Caco-2 (cell line): Measurements from ENCODE around the gene PLXNB2. TPM values are rescaled to one million over a fixed set of nuclear protein-coding genes. Genes with fewer than 3 reads are reported as not detected.

ENCODE experiments used
- BruUV-seq: library from RNA; stranded (reverse); fragments of 400-500 nt; replicated peaks from 2 replicates; lab custom pipeline; 2021; lab: Mats Ljungman, UMichigan
- CTCF ChIA-PET: fragments of 300-600 bp; sonication (Branson Sonifier 250); formaldehyde crosslinking; loops from one replicate; lab custom pipeline; 2022; ENCODE audit warnings: antibody characterized with exemption; lab: Charles Lee
- POLR2A ChIA-PET: fragments of 300-600 bp; sonication (Branson Sonifier 250); formaldehyde crosslinking; loops from one replicate; lab custom pipeline; 2022; ENCODE audit warnings: antibody characterized with exemption; lab: Charles Lee
- DNase-seq, 2 experiments: peaks; one replicate each; pipeline versions ENCODE4 v3.0.0 to v3.0.0-alpha.2; 2020 to 2022
- H3K27me3 ChIP-seq: replicated peaks from 2 replicates; pipeline ENCODE4 v1.6.0; 2011; ENCODE audit warnings: low read length; ENCODE audit not compliant: control insufficient read depth, insufficient read depth
- H3K36me3 ChIP-seq: 2 replicates; pipeline ENCODE4 v1.5.1; 2011; ENCODE audit warnings: low read length; ENCODE audit not compliant: control insufficient read depth, insufficient read depth
- H3K4me1 ChIP-seq: fragments of 250-450 bp; sonication (Bioruptor Pico); 2 replicates; pipeline ENCODE4 v1.5.1; 2020; ENCODE audit warnings: mild to moderate bottlenecking
- H3K4me3 ChIP-seq: 2 replicates; pipeline ENCODE4 v1.5.1; 2011; ENCODE audit warnings: low read depth, mild to moderate bottlenecking, control low read depth, low read length
- H3K9me3 ChIP-seq: fragments of 250-450 bp; sonication (Bioruptor Pico); 2 replicates; pipeline ENCODE4 v1.5.1; 2020; ENCODE audit warnings: mild to moderate bottlenecking, moderate library complexity
- H3K27ac Mint-ChIP-seq: one replicate; pipeline ENCODE4 v1.8.0; 2022; ENCODE audit warnings: mixed read lengths; ENCODE audit not compliant: unreplicated experiment
- H3K27me3 Mint-ChIP-seq: one replicate; pipeline ENCODE4 v1.8.0; 2022; ENCODE audit warnings: mixed read lengths; ENCODE audit not compliant: insufficient read depth, unreplicated experiment
- H3K36me3 Mint-ChIP-seq: one replicate; pipeline ENCODE4 v1.8.0; 2022; ENCODE audit warnings: mild to moderate bottlenecking, mixed read lengths; ENCODE audit not compliant: insufficient read depth, unreplicated experiment
- H3K4me1 Mint-ChIP-seq: one replicate; pipeline ENCODE4 v1.8.0; 2022; ENCODE audit warnings: low read depth, mixed read lengths; ENCODE audit not compliant: unreplicated experiment
- H3K4me3 Mint-ChIP-seq: one replicate; pipeline ENCODE4 v1.8.0; 2022; ENCODE audit warnings: mild to moderate bottlenecking, moderate library complexity, mixed read lengths; ENCODE audit not compliant: unreplicated experiment
- H3K9me3 Mint-ChIP-seq: one replicate; pipeline ENCODE4 v1.8.0; 2022; ENCODE audit warnings: mixed read lengths; ENCODE audit not compliant: unreplicated experiment
- CTCF ChIP-seq, 2 experiments: fragments of 200-600 bp in 1 of 2; IDR thresholded peaks; 1 replicate in 1 of 2; 2 replicates in 1 of 2; pipeline versions ENCODE4 v1.5.1 to v1.8.0; 2011 to 2022; ENCODE audit warnings: antibody characterized with exemption in 1 of 2, control low read depth in 1 of 2, inconsistent platforms in 1 of 2, low read depth in 1 of 2, low read length in 1 of 2, mild to moderate bottlenecking in 1 of 2, moderate library complexity in 1 of 2; ENCODE audit not compliant: insufficient read depth in 1 of 2, severe bottlenecking in 1 of 2, unreplicated experiment in 1 of 2
- intact Hi-C: fragments of 100-400 bp; cut with micrococcal nuclease; formaldehyde crosslinking; loops from one replicate; pipeline ENCODE4 v1.10.0; 2022; ENCODE audit not compliant: unreplicated experiment
- total RNA-seq: library from RNA; stranded (reverse); gene quantifications from 2 replicates; pipeline ENCODE4 v1.2.3, GENCODE V29; 2022

Gene PLXNB2
- total RNA-seq, 1 experiment from 2014 or later, result 260 TPM

DNA sequence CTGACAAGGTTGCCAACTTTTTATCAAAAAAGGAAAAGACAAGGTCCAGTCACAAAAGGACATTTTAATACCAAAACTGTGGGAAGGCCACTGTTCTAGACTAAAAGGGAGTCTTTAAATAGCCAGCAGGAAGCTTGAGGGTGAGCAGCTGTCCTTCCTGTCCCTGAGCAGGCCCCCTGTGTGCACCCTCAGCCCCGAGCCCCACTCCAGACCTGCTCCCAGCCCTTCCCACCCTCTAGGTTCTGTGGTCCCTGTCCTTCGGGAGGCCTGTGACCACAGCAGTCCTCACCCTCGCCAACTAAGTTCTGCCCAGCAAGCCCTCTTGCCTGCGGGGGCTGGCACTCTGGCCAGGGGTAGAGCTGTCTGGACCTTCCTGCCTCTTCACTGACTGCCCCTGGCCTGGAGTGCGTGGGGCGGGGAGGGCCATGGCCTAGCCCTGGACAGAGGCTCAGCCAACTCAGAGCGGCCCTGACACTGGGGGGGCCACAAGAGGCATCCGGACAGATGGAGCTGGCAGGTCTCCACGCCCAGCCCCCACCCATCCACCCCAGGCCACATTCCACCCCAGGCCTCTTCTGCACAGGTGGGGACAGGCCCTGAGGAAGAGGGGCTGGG is 1.6 kb upstream of the PLXNB2 start:
- no peaks in the 10 kb centered on the region for H3K27me3 Mint-ChIP-seq
- peaks cover 4% of the 10 kb centered on the region for H3K36me3 Mint-ChIP-seq
- no peaks in the 10 kb centered on the region for H3K9me3 Mint-ChIP-seq
- intact Hi-C loops, result no loop called here
- no peak overlapping the region for H3K27ac Mint-ChIP-seq
- TF ChIP-seq CTCF (IDR thresholded peaks at IDR 0.05; ENCODE audit: insufficient read depth in 1 of 2, low read depth in 1 of 2, low read length in 1 of 2, severe bottlenecking in 1 of 2, unreplicated experiment in 1 of 2), result no peak
- CTCF ChIA-PET, result no interaction called here
- peaks cover 11% of the 10 kb centered on the region for H3K4me1 Mint-ChIP-seq
- Histone ChIP-seq H3K9me3 (no peaks in the 10 kb centered on the region), H3K36me3 (no peaks in the 10 kb centered on the region; the same call in 1 of the 2 replicates), H3K4me1 (peaks cover 25% of the 10 kb centered on the region), H3K27me3 (no peaks in the 10 kb centered on the region), H3K4me3 (no peak overlapping the region)
- peak overlapping the region; percentile 60 for H3K4me3 Mint-ChIP-seq
- DNase-seq, result no peak
- POLR2A ChIA-PET, result interaction anchor here (1.0 kb wide), 1 partner anchor 16 kb away, joined by 9 read pairs; no protein-coding TSS in a partner anchor
- BruUV-seq, result no TSS peak

DNA sequence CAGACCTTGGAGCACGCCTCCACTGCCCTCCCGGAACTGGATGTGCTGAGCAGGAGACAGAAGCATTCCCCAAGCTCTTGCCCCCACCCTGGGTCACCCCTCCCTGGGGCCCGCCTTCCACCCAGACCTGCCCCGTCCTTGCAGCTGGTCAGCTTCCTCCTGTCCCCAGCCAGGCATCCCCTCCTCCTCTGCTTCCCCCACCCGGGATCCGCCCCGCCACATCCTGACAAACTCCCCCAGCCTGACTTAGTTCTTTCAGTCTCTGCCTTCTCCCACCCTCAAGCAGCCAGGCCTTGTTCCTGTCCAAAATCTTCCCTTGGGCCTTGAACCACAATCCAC is 1.1 kb upstream of the PLXNB2 start:
- no TSS peak for BruUV-seq
- Mint-ChIP-seq H3K4me1 (peaks cover 13% of the 10 kb centered on the region), H3K4me3 (peak overlapping the region; percentile 60), H3K9me3 (no peaks in the 10 kb centered on the region), H3K27me3 (no peaks in the 10 kb centered on the region), H3K36me3 (peaks cover 6% of the 10 kb centered on the region), H3K27ac (no peak overlapping the region)
- no peak for TF ChIP-seq CTCF (IDR thresholded peaks at IDR 0.05; ENCODE audit: insufficient read depth in 1 of 2, low read depth in 1 of 2, low read length in 1 of 2, severe bottlenecking in 1 of 2, unreplicated experiment in 1 of 2)
- no peaks in the 10 kb centered on the region for H3K27me3 ChIP-seq
- ChIA-PET POLR2A (interaction anchor here (1.0 kb wide), 1 partner anchor 15 kb away, joined by 9 read pairs; no protein-coding TSS in a partner anchor), CTCF (no interaction called here)
- H3K36me3 ChIP-seq, result no peaks in the 10 kb centered on the region; the same call in 1 of the 2 replicates
- H3K4me3 ChIP-seq, result no peak overlapping the region
- peaks cover 30% of the 10 kb centered on the region for H3K4me1 ChIP-seq
- intact Hi-C loops, result no loop called here
- no peak for DNase-seq
- H3K9me3 ChIP-seq, result no peaks in the 10 kb centered on the region

GRCh38 chr22:50307890-50308596 is 597 bp upstream of the PLXNB2 start:
- no peak overlapping the region for H3K4me3 ChIP-seq
- peaks cover 2% of the 10 kb centered on the region for H3K36me3 ChIP-seq
- Mint-ChIP-seq H3K9me3 (no peaks in the 10 kb centered on the region), H3K4me3 (peak overlapping the region; percentile 60), H3K36me3 (peaks cover 6% of the 10 kb centered on the region), H3K4me1 (peaks cover 13% of the 10 kb centered on the region), H3K27me3 (no peaks in the 10 kb centered on the region), H3K27ac (no peak overlapping the region)
- DNase-seq, result no peak
- POLR2A ChIA-PET, result interaction anchor here (2.6 kb wide), 1 partner anchor 14 kb away, joined by 25 read pairs; no protein-coding TSS in a partner anchor
- BruUV-seq, result no TSS peak
- CTCF ChIA-PET, result interaction anchor here (0.6 kb wide), 2 partner anchors 20 to 312 kb away, joined by 4 read pairs; no protein-coding TSS in a partner anchor
- no peaks in the 10 kb centered on the region for H3K27me3 ChIP-seq
- peaks cover 35% of the 10 kb centered on the region for H3K4me1 ChIP-seq
- H3K9me3 ChIP-seq, result no peaks in the 10 kb centered on the region
- intact Hi-C loops, result no loop called here
- TF ChIP-seq CTCF (IDR thresholded peaks at IDR 0.05; ENCODE audit: insufficient read depth in 1 of 2, low read depth in 1 of 2, low read length in 1 of 2, severe bottlenecking in 1 of 2, unreplicated experiment in 1 of 2), result no peak
